GM12873 (cell line): ENCODE measurements around the gene SEPTIN5.

ENCODE experiments used
- TF ChIP-seq, protein P1 (sequence below): IDR thresholded peaks from 2 replicates; pipeline ENCODE4 v1.5.1; 2012; ENCODE audit warnings: low read depth, mild to moderate bottlenecking, moderate library complexity, low read length, control low read depth; ENCODE audit not compliant: insufficient read depth; ENCODE audit errors: missing control alignments

Gene SEPTIN5

DNA sequence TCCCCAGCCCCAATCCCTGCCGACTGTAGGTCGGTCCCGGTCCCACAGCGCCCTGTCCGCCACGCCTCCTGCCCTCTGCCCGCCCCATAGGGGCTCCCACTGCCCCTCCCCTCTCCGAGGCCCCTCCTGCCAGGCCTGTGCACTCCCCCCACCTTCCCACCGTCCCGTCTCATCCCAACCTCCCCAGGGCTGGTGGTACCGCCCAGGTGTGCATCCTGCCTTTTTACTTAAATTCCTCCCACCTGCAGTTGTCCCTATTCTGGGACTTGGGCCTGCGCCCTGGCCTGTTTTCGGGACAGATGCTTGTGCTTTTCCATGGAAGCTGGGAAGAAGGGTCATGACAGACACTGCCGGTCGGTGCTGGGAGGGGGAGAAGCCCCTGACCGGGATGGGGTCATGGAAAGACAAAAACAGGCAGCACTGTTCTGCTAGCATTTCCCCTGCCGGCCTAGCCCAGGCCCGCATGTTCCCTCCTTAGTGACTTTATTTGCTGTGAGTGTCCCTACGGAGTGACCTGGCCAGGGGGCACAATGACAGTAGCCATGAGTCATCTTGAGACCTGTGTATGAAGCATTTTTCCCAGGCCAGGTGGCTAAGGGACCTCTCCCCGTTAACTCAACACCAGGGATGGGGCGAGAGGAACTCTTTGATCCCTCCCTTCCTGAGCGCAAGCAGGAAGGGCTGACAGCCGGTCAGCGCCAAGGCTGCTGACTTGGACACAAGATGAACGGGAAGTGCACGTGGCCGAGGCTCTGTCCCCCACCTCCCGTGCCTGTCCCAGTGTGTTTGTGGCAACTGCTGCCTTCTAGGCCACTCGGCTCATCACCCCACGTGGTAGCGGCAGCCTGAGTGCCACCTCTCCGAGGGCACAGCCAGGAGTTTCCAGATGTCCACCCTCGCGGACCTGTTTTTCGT, 53.4 kb downstream of the SEPTIN5 start:
- TF ChIP-seq, protein P1, sequence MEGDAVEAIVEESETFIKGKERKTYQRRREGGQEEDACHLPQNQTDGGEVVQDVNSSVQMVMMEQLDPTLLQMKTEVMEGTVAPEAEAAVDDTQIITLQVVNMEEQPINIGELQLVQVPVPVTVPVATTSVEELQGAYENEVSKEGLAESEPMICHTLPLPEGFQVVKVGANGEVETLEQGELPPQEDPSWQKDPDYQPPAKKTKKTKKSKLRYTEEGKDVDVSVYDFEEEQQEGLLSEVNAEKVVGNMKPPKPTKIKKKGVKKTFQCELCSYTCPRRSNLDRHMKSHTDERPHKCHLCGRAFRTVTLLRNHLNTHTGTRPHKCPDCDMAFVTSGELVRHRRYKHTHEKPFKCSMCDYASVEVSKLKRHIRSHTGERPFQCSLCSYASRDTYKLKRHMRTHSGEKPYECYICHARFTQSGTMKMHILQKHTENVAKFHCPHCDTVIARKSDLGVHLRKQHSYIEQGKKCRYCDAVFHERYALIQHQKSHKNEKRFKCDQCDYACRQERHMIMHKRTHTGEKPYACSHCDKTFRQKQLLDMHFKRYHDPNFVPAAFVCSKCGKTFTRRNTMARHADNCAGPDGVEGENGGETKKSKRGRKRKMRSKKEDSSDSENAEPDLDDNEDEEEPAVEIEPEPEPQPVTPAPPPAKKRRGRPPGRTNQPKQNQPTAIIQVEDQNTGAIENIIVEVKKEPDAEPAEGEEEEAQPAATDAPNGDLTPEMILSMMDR: no peak

- TF ChIP-seq, protein P1: no peak
Measured at GRCh38 chr22:19769393-19769715, 55.1 kb downstream of the SEPTIN5 start.

DNA sequence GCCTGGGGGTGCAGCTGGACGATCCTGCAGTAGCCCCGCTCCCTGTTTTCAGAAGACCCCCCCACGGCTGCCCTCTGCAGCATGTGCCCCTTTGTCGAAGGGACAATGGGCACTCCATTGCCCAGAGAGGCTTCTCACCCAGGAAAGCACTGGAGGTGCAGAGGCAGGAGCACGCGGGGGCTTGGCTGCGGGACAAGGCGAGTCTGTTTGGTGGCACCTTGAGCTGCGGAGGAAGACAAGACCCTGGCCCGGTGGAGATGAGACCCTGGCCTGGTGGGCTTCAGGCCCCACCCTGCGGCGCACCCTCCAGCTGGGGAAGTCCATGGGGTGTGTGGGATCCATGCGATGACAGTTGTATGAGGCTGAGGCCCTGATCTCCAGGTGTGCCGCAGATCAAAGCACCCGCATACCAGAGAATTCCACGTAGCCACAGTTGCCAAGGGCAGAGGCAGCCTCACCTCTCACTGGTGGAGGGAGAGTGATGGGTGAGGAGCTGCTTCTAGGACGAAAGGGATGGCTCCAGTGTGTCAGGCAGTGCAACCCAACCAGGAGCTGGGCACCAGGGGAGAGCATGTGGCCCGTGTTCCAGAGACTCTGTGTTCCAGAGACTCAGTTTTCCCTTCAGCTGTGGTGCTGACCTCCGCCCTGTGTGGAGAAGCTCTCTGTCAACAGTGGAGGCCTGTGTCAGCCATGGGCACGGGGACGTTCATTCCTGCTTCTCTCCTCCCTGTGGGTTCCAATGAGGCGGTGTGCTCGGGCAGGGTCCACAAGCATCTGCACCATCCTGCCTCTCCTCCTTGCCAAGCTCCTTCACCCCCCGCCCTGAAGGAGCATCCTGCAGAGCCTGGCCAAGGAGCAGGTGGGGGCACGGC, 56.3 kb downstream of the SEPTIN5 start:
- TF ChIP-seq, protein P1: no peak

- TF ChIP-seq, protein P1: no peak
Measured at GRCh38 chr22:19772422-19772672, 58.0 kb downstream of the SEPTIN5 start.
